ENCODE results near the gene SPTLC3.

Gene SPTLC3

GRCh38 chr20:13205848-13206434, 197.2 kb downstream of the SPTLC3 start:
- peak; percentile 72 for DNase-seq

- no peak for DNase-seq
These were observed 198.2 kb downstream of the SPTLC3 start for GRCh38 chr20:13207016-13207415.

DNA sequence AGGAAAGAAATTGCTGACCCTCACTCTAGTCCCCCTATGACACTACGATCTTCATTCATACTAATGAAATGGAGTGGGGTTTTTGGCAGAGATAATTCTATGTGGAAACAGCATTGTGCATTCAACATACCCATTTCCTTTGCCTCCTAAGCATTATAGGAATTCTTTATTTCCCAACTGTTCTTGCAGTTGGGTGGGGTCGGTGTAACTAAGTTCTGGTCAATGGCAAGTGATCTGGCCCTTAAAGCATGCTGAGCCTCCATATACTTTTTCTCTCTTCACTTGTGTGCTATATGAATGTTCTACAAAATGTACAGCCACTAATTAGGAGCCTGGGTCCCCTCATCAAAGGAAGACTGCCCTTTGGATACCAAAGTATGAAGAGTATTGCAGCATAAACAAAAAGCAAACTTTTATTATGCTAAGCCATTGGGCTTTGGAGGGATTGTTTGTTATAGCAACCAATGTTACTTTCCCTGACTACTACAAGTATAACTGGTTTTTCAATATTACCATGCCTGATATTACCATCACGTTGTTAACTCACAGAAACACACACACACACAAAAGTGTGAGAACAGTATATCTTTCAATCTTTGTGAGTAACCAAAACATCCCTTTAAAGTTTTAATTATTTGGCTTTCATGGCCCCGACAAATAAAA, 203.3 kb downstream of the SPTLC3 start:
- DNase-seq: no peak

DNA sequence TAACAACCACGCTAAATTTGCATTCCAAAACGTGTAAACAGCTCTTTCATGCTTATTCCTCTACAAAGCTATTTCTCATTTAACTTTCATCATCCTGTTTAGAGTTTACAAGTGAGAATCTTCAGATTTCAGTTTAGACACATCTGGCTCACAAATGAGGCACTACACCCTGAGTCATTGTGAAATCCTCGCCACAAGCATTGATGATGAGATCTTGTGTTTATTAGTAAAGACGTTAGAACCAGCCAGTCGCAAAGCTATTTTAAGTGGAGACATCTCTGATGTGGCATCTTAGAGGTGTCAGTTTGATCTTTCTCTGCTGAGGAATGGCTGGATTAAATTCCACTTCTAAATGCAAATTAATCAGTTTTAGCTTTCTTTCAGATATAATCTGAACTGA, 204.0 kb downstream of the SPTLC3 start:
- no peak for DNase-seq

DNA sequence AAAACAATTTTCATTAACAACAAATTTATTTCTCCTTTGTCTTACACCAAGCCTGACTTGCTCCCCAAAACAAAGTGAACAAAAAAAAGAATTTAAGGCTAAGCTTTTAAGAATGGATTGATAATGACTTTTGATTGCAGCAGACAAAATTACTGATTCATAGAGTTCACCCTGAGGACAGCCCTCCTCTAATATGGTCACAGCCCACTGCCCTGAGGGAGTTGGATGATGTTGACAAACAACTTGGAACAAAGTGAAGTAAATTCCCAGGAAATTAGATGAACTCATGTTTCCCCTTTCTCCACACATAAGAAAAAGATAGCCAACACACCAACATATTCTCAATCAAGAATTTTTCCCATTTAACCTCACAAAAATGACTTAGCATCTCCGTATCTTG, 204.6 kb downstream of the SPTLC3 start:
- DNase-seq: no peak

DNA sequence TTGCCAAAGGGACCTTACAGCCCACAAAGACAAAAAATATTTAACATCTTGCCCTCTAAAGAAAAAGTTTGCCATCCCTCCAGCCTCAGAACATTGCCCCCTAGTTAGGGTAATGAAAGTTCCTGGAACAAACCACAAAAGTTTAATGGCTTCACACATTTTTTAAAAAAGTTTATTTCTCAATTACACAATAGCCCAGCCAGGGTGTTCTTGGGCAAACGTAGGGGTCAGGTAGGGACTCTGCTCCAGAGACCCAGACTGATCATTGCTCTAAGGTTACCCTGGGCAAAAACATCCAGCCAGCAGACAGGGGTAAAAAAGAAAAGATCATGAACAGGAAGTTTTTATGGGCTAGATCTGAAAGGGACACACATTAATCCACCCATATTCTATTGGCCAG, 207.8 kb downstream of the SPTLC3 start:
- no peak for DNase-seq

Measured in NCI-H2029 treated with DMSO at 0.1 percent for 48 hours (cell line).